HG03139 (cell line): Measurements from ENCODE around the gene PRRT1B.

Experiments used
- ATAC-seq: cut with Tn5 transposase; IDR thresholded peaks from one replicate; pipeline ENCODE4 v1.9.1; 2021; ENCODE audit not compliant: unreplicated experiment

The PRRT1B gene

DNA sequence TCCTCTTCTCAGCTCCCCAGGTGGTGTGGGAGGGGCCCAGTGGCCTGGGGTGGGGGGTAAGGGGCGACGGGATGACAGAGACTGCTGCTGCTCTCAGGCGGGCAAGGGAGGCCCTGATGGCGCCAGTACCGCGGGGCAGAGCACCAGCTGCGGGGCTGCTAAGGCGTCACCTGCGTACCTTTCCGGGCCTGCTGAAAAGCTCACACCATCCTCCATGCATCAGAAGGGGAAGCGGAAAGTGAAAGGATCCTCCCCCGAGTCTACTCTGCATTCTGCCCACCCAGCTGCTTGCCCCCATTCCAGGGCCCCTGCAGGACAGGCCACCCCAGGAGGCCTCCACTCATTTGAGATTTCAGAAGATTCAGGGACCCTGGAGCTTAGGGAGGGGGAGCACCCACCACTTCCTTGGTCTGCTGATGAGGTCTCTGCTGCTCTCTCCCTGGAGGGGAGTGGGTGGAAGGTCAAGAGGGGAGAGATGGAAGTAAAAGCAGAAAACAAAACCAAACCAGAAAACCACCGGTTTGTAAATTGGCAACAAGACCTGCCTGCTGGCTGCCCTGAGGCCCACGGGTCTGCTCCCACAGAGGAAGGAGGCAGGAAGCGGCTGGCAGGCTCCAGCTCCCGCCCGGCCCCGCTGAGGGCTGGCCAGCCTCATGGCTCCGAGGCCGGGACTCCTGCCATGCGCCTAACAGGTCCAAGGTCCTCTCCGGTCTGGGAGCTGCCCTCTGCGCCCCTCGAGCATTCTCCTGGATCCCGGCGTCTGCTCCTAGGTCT is 33.6 kb downstream of the PRRT1B start:
- ATAC-seq = no peak

DNA sequence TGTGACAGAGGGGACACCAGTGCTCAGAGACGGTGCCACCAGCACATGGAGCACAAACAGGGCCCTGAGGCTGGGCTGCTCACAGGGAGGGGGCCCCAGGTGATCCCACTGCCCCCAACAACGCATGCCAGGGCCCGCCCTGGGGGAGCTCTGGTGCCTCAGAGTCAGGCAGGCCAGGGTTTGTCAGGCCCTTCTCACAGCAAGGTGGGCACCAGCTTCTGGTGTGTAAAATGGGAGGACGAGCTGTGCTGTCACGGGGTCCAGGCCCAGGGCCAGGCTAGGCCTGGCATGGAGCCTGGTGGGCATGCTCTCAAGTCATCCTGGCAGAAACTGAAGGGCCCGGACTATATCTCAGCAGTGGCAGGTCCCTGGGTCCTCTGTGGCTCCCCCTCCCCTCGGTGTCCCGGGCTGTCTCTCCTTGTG is 34.5 kb downstream of the PRRT1B start:
- no peak for ATAC-seq

DNA sequence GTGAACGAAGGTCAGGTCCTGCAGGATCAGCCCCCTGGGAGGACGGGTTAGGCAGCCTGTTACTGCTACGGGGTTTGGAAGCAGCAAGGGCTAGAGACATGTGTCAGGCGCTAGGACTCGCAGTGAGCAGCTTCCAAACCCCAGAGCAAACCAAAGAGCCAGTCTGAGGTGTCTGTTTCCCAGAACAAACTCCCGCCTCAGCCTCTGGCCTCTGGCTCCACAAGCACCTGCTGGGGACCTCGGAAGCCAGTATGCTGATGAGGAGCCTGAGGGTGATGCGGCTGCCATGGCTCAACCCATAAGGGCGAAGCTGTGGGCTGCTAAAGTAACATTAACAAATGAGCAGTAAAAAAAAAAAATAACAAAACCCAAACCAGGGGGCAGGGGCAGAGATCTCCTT is 35.0 kb downstream of the PRRT1B start:
- no peak for ATAC-seq

DNA sequence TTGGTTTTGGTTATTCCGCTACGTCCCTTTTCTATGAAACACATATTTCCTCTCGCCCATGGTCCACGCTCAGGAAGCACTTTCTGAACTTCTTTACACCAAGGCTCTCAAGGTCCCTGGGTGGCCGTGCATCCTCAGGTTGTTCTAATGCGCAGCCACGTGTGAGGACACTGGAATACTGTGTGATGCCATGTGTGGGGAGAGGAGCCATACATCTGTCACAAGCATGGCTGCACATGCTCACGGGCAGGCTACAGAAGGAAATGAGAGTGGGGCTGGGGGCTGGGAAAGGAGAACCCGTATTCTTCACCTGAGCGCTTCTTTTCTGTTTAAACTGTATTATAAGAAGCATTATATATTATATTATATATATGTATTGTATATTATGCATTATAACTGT is 36.7 kb downstream of the PRRT1B start:
- no peak for ATAC-seq

GRCh38 chr9:131582466-131583336 is 37.4 kb downstream of the PRRT1B start:
- ATAC-seq = no peak

DNA sequence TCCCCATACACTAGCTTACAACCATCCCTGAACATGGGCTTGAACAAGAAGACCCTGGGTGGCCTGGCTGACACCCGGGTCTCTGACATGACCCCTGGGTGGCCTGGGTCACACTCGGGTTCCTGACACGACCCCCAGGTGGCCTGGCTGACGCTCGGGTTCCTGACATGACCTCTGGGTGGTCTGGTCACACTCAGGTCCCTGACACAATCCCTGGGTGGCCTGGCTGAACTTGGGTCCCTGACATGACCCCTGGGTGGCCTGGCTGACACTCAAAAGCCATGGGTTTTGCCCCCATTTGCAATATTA is 38.0 kb downstream of the PRRT1B start:
- no peak for ATAC-seq

- no peak for ATAC-seq
These were observed 38.7 kb downstream of the PRRT1B start for GRCh38 chr9:131583836-131584555.

DNA sequence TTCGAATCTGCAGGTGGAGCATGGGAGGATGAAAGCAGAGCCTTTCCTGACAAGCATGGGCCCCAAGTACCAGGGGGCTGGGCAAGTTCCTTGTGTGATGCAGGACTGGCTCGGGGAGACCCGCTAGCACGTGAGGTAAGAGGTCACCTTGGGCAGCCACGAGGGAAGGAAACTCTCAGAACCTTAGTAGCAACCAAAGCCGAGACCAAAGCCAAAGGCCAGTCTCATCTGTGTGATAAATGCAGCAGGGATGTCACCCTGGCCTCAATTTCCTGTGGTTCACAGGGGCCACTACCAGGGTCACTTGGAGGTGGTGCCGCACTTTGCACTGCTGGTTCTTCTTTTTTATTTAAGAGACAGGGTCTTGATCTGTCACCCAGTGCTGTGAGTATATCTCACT is 39.5 kb downstream of the PRRT1B start:
- no peak for ATAC-seq

DNA sequence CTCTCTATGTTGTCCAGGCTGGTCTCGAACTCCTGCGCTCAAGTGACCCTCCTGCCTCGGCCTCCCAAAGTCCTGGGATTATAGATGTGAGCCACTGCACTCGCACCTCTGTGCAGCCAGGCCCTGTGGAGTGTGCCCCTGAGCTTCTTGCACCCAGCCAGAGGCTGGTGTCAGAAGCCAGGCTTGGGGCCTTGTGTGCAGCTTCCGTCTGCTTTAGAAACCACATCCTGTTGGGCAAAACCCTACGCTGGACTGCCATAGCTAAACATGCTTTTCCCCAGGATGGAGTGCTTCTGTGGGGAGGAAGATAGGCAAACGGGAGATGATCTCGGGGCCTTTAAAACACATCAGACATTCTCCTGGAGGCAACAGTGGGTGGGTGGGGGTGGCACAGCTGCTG is 40.1 kb downstream of the PRRT1B start:
- ATAC-seq = no peak

GRCh38 chr9:131587331-131587730 is 42.0 kb downstream of the PRRT1B start:
- ATAC-seq = no peak

- ATAC-seq = no peak
These were observed 42.6 kb downstream of the PRRT1B start for GRCh38 chr9:131587906-131588305.

GRCh38 chr9:131588396-131588795 is 43.1 kb downstream of the PRRT1B start:
- no peak for ATAC-seq

DNA sequence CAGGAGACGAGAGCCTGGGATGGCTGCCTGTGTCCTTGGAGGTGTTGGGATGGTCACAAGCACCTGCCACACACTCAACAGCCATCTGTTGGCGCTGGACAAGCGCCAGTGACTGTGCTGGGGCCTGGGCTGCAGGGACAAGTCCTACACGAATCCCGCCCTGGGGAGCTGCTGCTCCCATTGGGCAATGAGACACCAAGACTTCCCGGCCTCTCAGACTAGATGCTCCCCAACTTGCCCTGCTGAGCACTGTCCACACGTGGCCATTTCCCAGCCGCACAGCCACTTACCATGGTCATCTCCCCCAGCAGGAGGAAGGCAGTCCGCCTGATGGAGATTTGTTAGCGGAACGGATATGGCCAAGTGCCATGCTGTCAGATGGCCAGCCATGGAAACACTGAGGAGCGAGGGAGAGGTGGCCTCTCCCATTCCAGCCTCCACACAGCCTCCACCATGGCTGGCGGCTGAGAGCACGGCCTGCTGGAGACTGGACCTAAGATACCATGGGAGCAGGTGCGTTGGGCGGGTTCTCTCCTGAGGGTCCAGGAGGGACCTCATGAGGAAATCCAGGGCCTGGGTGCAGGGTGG is 43.9 kb downstream of the PRRT1B start:
- no peak for ATAC-seq

- ATAC-seq = no peak
These were observed 44.7 kb downstream of the PRRT1B start for GRCh38 chr9:131589993-131590392.

DNA sequence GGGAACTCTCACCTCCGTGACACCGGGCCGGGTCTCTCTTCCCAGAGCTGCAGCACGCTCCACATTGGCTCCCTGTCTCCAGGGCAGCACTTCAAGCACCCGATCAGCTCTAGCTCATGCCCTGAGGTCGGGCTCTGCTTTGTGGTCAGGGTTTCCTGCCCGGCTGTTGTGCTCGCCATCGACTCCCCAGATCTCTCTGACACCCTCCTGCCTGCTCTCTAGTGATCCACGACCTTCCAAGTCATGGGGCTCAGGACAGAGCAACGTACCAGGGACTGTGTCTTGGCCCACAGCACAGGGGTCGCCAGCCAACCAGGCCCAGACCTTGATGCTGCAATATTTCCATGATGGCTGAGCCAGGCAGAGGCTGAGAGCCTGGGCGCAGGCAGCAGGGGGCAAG is 45.1 kb downstream of the PRRT1B start:
- no peak for ATAC-seq

- no peak for ATAC-seq
These were observed 45.9 kb downstream of the PRRT1B start for GRCh38 chr9:131590907-131591844.

GRCh38 chr9:131591845-131592208 is 46.5 kb downstream of the PRRT1B start:
- ATAC-seq = no peak

GRCh38 chr9:131593091-131593820 is 47.9 kb downstream of the PRRT1B start:
- ATAC-seq = no peak

DNA sequence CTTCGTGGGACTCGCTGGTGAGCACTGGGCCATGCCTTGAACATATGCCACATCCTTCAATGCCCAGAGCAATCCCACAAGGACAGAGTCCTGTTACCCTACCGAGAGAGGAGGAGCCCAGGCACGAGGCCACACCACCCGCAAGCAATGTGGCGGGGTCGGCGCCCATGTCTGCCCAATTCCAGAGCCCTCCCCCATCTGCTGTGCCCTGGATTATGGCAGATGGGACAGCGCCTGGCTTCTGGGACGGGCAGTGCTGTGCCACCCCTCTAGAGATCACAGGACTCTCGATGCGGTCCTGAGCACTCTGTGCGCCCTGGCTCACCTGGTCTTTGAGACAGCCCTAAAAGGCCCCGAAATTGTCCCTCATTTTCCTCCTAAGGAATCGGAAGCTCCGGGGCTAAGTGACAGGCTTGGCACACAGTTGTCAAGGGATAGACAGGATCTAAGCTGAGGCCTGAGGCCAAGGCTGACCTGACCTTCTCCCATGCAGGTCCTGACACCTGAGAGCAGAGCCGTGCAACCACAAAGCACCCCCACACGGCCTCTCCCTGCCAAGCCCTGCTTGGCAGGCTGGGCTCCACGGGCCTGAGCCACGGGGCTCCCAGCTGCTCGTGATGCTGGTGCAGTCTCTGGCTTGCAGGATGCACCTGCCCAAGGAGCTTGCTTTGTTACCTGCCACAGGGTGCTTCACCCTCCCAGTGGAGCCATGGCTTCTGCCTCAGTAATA is 48.8 kb downstream of the PRRT1B start:
- ATAC-seq = no peak
